HG02610 (cell line): ENCODE results near the gene RAB20.
A peak's percentile ranks its signal among the peaks of the same experiment; 100 is the strongest.

Source experiments
- ATAC-seq: cut with Tn5 transposase; IDR thresholded peaks from one replicate; pipeline ENCODE4 v1.9.1; 2021; ENCODE audit warnings: mild to moderate bottlenecking, moderate library complexity; ENCODE audit not compliant: unreplicated experiment

Gene RAB20

GRCh38 chr13:110531671-110532083 lies 29.8 kb downstream of the RAB20 start:
- ATAC-seq: no peak

GRCh38 chr13:110531100-110531499 lies 30.4 kb downstream of the RAB20 start:
- ATAC-seq: no peak

GRCh38 chr13:110529522-110530311 lies 31.8 kb downstream of the RAB20 start:
- no peak for ATAC-seq

GRCh38 chr13:110528911-110529310 lies 32.6 kb downstream of the RAB20 start:
- no peak for ATAC-seq

GRCh38 chr13:110528371-110528770 lies 33.2 kb downstream of the RAB20 start:
- no peak for ATAC-seq

GRCh38 chr13:110525328-110526319 lies 35.9 kb downstream of the RAB20 start:
- peak; percentile 78 for ATAC-seq

- no peak for ATAC-seq
Measured at GRCh38 chr13:110524541-110525257, 36.8 kb downstream of the RAB20 start.

GRCh38 chr13:110523838-110524540 lies 37.5 kb downstream of the RAB20 start:
- no peak for ATAC-seq

- ATAC-seq: no peak
Measured at GRCh38 chr13:110523180-110523579, 38.3 kb downstream of the RAB20 start.

- no peak for ATAC-seq
Measured at GRCh38 chr13:110522721-110523120, 38.8 kb downstream of the RAB20 start.

GRCh38 chr13:110521946-110522345 lies 39.6 kb downstream of the RAB20 start:
- ATAC-seq: no peak

GRCh38 chr13:110521296-110521680 lies 40.2 kb downstream of the RAB20 start:
- ATAC-seq: no peak

GRCh38 chr13:110520431-110521295 lies 40.9 kb downstream of the RAB20 start:
- ATAC-seq: no peak

GRCh38 chr13:110519506-110519905 lies 42.0 kb downstream of the RAB20 start:
- ATAC-seq: no peak

- ATAC-seq: no peak
Measured at GRCh38 chr13:110519046-110519445, 42.5 kb downstream of the RAB20 start.

GRCh38 chr13:110518571-110518970 lies 43.0 kb downstream of the RAB20 start:
- no peak for ATAC-seq

GRCh38 chr13:110518226-110518525 lies 43.3 kb downstream of the RAB20 start:
- no peak for ATAC-seq

- ATAC-seq: no peak
Measured at GRCh38 chr13:110517505-110518225, 43.9 kb downstream of the RAB20 start.

- ATAC-seq: no peak
Measured at GRCh38 chr13:110516500-110516899, 45.0 kb downstream of the RAB20 start.
